Measurements from ENCODE around the gene CYTH3.

CYTH3 gene

DNA sequence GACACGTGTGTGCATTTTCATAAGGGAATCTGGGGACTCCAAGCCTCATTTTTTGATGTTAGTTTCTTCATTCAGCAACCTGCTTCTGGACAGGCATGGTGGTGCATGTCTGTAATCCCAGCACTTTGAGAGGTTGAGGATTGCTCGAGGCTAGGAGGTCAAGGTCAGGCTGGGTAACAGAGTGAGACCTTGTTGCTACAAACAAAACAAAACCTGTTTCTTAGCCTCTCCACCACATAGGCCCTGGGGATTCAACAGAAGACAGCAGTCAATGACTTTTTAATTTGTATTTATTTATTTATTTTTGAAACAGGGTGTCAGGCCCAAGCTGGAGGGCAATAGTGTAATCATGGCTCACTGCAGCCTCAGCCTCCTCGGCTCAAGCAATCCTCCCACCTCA is 6.9 kb upstream of the CYTH3 start:
- DNase-seq = no peak

DNA sequence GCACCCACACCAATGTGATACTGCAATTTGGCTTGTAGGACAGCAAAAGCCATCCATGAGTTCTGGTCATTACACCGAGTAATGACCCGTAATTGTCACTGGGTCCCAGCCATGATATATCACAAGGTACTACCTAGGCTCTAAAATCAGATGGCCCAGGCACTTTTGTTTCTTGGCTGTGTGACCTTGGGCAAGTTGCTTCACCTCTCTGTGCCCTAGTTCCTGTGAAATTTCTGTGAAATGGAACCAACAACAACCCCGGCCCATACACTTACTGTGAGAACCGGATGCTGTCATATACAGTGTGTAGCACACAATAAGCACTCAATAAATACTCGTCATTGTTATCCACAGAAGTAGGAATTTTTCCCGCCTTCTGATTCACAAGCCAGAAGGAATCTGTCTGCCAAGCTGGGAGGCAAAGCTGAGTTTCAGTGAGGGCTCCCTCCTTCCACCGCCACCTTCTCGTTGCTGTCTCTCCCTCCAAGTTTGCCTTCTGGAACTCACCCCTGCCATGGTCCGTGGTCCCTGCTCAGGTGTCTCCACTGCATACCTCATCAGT is 6.4 kb upstream of the CYTH3 start:
- no peak for DNase-seq

DNA sequence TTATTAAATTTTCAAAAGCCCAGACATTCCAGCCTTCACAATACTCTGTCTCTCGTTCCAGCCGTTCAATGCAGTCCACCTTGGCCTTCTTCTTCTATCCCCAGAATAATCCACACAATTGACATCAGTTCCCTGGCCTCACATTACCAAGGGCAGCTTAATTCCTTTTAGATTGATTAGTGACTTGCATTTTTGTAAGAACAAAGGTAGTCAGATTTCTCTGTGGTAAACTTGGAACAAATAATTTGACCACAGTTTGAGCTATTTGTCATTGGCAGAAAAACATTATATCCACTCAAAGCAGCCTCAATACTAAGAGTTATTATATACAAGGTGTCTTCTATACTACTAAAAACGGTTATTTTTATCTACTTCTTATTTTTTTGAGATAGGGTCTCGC is 5.1 kb upstream of the CYTH3 start:
- no peak for DNase-seq

DNA sequence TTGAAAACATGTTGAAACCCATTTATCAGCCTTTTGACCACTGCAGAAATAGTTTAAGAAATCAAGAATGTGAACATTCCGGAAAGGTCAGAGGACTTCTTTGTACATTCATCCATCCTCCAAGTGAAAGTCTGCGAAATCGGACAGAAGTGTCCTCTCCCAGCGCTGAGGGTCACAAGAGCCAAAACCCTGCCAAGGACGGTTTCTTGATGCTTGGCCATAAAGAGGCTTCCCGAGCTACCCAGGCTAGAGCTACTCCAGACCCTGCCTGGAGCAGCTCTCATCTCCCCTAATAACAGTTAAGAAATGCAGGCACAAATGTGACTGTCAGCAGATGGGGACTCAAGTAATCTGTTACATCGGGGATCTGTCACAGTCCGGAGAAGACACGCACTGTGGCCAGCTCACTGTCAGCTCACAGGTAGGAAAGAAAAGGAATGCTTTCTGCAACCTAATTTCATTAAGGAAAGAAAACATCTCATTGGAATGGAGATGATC is 4.5 kb upstream of the CYTH3 start:
- no peak for DNase-seq

- DNase-seq = no peak
Measured at GRCh38 chr7:6274743-6275142, 2.3 kb upstream of the CYTH3 start.

DNA sequence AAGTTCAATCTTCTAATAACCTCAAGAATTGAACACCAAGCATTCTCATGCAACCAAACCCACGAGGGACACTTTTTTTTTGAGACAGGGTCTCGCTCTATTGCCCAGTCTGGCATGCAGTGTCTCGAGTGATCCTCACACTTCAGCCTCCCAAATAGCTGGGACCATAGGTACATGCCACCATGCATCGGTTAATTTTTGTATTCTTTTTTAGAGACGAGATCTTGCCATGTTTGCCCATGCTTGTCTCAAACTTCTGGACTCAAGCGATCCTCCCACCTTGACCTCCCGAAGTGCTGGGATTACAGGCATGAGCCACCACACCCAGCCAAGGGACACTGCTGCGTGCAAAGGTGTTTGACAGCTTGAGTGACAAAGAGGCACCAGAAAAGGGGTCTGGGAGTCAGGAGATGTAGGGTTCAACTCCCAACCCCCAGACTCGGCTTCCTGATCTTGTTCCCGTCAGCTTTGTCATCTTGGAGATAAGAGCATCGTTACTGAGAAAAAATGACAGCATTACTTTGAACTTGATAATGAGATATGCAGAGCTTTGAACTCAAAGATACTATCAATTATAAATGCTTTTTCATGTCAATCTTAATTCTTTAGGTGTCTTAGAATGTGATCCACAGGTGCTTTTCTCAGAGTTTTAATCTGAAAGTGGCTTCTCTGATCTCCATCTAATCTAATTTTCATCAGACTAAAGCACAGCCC is 1.6 kb upstream of the CYTH3 start:
- no peak for DNase-seq

- DNase-seq = peak; percentile 86
Measured at GRCh38 chr7:6273380-6273837, 985 bp upstream of the CYTH3 start.

DNA sequence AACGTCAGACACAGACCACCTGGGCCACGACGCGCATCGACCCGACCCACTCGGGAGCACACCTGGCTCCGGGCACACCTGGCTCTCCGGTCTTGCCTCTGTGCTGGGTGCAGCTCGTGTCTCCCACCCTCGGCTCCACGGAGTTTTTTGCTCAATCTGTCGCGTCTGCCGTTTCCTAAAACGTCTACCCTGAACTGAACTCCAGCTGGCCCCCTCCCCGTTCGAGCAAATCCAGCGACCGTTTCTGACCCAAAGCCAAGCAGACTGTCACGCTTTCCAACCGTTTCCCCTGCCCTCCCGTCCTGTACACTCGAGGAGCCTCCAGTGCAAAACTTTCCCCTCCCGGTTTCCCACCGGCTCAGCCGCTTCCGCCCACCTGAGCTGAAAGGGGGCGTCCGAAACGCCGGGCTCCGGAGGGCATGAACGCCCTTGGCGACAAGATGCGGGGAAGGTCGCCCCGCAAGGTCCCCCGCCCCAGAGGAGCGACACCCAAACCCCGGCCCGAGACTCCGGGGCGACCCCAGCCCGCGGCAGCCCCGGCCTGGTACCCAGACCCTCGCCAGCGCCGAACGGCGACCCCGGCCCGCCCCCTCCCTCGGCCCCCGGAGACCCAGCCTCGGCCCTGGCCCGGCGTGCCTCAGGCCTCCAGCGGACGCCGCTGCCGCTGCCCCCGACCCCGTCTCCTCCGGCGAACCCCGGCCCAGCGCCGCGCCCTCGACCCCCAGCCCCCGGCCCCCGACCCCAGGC is 557 bp downstream of the CYTH3 start:
- no peak for DNase-seq

DNA sequence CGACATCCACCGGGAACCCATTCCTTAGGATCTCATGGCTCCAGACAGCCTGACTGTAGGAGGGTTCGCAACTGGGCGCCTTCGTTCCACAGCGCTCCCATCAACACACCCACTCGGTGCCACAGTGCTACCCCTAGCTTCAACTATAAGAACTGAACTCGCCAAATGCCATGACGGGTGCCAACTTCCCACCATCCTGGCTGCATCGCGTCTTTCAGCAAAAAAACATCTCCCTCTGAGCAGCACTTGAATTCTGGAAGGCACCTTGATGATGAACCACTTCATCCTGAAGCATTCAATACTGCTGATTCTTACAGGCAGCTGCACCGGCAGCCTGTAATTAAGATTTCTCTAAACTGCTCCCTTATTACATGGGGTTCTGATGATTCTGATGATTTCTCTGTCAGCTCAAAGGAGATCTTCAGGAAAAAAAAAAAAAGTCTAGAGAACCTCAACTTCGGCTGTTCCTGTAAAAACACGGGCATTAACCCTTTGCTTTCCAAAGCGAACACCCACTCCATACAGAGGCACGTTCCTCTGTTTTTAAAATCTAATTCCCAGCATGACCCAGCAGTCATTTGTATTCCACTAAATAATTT is 1.3 kb downstream of the CYTH3 start:
- DNase-seq = peak; percentile 38

- no peak for DNase-seq
Measured at GRCh38 chr7:6269527-6269926, 2.9 kb downstream of the CYTH3 start.

DNA sequence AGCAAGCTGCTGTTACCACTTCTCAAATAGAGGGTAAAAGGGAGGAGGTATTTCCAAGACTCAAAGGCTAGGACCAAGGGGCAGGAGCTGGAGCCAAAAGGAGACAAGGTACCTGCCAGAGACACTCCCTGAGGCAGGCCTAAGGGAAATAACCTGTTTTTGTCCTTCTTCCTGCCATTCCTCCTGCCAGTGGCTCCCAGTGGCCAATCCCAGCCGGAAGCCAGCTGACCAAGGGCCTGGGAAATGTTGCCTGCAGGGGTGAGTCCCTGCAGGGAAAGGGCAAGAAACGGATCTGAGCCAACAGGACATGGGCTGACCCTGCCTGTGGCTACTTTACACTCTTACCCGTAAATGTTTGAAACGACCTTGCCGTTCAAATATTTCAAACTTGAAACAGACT is 3.5 kb downstream of the CYTH3 start:
- no peak for DNase-seq

DNA sequence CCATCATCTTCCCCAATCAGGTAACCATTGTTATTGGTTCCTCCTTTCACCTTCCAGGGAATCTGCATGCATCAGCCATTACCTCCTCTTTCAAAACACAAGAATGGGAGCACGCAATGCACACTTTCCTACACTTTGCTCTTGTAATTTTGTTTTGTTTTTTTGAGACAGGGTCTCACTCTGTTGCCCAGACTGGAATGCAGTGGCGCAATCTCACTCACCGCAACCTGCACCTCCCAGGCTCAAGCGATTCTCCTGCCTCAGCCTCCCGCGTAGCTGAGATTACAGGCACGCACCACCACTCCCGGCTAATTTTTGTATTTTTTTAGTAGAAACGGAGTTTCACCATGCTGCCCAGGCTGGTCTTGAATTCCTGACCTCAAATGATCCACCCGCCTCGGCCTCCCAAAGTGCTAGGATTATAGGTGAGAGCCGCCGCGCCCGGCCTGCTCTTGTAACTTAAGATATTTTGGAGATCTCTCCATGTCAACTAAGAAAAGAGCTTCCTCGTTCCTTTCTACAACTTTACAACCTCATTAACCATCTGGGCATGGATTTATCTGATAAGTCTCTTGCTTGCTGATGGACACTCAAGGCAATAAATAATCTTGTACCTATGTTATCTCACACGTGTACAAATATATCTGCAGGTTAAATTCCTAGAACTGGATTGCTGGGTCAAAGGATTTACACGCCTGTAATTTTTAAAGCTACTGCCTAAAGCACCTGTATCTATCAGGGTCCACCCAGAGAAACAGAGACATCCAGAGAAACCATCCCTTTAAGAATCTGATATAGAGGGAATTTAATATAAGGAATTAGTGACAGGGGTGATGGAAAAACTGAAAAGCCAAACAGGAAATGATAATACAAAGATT is 4.2 kb downstream of the CYTH3 start:
- DNase-seq = no peak

DNA sequence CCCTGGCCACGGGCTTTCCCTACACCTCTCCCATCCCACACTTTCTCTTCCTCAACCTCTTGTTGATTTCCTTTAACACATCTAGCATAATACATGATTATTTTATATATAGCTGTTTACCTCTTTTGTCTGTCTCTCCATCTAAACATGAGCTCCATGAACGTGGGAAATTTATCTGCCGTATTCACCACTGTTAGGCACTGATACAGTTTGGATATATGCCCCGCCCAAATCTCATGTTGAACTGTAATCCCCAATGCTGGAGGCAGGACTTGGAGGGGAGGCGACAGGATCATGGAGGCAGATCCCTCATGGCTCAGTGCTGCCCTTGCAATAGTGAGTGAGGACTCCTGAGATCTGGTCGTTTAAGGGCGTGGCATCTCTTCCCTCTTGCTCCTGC is 5.7 kb downstream of the CYTH3 start:
- DNase-seq = no peak

- DNase-seq = no peak
Measured at GRCh38 chr7:6262221-6262620, 10.2 kb downstream of the CYTH3 start.

- DNase-seq = no peak
Measured at GRCh38 chr7:6261699-6262098, 10.7 kb downstream of the CYTH3 start.

DNA sequence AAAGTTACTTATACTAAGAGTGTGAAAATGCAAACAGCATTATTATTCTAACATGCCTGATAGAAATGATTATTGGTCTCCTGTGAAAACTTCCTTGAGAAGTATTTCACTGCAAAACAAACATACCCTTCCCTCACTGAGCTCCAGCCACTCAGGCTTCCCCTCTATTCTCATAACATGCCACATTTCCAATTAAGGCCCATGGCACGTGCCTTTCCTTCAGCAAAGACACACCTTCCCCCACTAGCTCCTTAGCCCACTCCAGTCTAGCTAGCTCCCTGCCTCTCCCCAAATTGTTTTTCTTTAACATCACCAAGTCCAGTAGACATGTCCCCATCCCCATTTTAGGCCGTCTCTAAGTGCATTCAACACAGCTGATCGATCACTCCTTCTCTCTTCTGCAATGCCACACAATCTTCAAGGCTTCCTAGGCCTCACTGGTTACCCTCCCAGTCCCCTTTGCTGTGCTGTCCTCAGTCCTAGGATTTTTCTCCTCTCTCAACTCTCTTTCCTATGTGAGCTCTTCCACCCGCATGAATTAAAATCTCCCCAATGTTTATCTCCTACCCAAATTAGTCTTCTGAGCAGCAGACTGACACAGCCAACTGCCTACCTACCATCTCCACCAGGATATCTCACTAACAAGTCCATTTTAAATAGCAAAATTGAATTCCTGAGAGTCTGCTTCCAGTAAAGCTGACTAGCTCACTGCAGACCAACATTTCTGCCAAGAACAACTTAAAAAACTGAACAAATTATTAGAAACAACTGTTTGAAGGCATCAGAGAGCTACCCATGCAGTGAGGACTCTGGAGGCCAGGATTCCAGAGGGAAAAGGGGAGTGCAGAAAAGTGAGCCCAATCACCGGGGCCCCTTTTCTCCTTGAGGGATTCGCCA is 11.9 kb downstream of the CYTH3 start:
- no peak for DNase-seq

- DNase-seq = no peak
Measured at GRCh38 chr7:6259257-6259656, 13.2 kb downstream of the CYTH3 start.

- no peak for DNase-seq
Measured at GRCh38 chr7:6258440-6259182, 13.8 kb downstream of the CYTH3 start.

DNA sequence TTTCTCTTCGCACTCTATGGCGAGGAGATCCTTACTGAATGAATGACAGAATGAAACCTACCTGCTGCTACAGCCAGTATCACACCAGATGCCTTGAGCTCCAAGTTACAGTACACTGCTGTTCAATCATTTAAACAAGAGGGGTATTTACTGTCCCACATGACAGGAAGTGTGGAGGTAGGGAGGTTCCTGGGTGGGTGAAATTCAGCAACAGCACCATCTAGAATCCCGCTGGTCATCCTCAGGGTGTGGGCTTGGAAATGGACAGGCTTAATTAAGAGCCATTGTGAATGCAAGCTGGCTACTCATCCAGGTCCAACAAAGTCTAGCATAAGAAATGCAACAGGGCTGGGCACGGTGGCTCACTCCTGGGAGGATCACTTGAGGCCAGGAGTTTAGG is 14.7 kb downstream of the CYTH3 start:
- DNase-seq = no peak

- DNase-seq = no peak
Measured at GRCh38 chr7:6256677-6257535, 15.5 kb downstream of the CYTH3 start.
